Lower lobe of right lung (tissue), 2 donors: ENCODE measurements around the gene UBE2D1. TPM values are rescaled to one million over a fixed set of nuclear protein-coding genes. Genes with fewer than 3 reads are reported as not detected.

Experiments used
- ATAC-seq, 2 donors: fragments of 200-7000 bp; cut with Tn5 transposase; one replicate each; pipeline ENCODE4 v1.9.1; 2020 to 2022; ENCODE audit warnings: mild to moderate bottlenecking in 2 of 2, moderate library complexity in 2 of 2
- DNase-seq: peaks from one replicate; pipeline ENCODE4 v3.0.0-alpha.2; 2020
- H3K27ac ChIP-seq: fragments of 200-600 bp; one replicate; pipeline ENCODE4 v1.8.0; 2022
- H3K27me3 ChIP-seq: fragments of 200-600 bp; one replicate; pipeline ENCODE4 v1.8.0; 2022; ENCODE audit warnings: low read depth
- H3K36me3 ChIP-seq: fragments of 200-600 bp; one replicate; pipeline ENCODE4 v1.8.0; 2022; ENCODE audit warnings: mild to moderate bottlenecking
- H3K4me1 ChIP-seq: fragments of 200-600 bp; one replicate; pipeline ENCODE4 v1.8.0; 2022
- H3K4me3 ChIP-seq: fragments of 200-600 bp; one replicate; pipeline ENCODE4 v1.8.0; 2022; ENCODE audit warnings: mild to moderate bottlenecking
- H3K9me3 ChIP-seq: fragments of 200-600 bp; one replicate; pipeline ENCODE4 v1.8.0; 2022
- intact Hi-C: fragments of 100-400 bp; cut with DNase I; formaldehyde crosslinking; loops from one replicate; pipeline ENCODE4 v1.11.0; 2022
- total RNA-seq: library from RNA; stranded (reverse); fragmentation: NEBNext Ultra II Directional; extraction: Animal tissue kit (Norgen Biotek cat#: 25700); gene quantifications from one replicate; pipeline ENCODE4 v1.2.1, GENCODE V29; 2021
- TF ChIP-seq, protein P1 (sequence below): fragments of 200-600 bp; IDR thresholded peaks from one replicate; pipeline ENCODE4 v1.8.0; 2022; ENCODE audit warnings: antibody characterized with exemption, mild to moderate bottlenecking
- donor health status: DM: no; HTN: yes; CAD: no; lungs with severe emphysema.

Gene UBE2D1
- total RNA-seq, 1 donor from 2014 or later, result 22.9 TPM

DNA sequence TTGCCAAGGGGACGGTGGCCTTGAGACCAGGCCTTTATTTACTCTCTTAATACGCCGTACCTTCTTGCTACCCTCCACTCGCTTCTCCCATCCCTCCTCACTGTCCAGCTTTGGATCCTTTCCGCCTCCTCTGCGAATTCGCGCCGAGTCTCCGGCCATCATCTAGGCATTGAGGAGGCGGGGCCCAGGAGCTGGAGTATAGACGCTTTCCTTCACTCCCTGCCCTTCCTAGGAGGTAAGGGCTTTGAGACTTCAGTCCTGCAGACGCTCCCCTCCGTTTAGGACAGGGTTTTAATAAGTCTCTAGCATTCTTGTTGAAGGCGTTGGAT is 50.9 kb downstream of the UBE2D1 start:
- DNase-seq (peak; percentile 51), ATAC-seq (peak; percentile 3 to 31)
- Histone ChIP-seq H3K4me1 (peaks cover 16% of the 10 kb centered on the region), H3K9me3 (no peaks in the 10 kb centered on the region), H3K27me3 (no peaks in the 10 kb centered on the region), H3K4me3 (peak overlapping the region; percentile 90), H3K36me3 (peaks cover 33% of the 10 kb centered on the region), H3K27ac (peak overlapping the region; percentile 87)
- TF ChIP-seq, protein P1, sequence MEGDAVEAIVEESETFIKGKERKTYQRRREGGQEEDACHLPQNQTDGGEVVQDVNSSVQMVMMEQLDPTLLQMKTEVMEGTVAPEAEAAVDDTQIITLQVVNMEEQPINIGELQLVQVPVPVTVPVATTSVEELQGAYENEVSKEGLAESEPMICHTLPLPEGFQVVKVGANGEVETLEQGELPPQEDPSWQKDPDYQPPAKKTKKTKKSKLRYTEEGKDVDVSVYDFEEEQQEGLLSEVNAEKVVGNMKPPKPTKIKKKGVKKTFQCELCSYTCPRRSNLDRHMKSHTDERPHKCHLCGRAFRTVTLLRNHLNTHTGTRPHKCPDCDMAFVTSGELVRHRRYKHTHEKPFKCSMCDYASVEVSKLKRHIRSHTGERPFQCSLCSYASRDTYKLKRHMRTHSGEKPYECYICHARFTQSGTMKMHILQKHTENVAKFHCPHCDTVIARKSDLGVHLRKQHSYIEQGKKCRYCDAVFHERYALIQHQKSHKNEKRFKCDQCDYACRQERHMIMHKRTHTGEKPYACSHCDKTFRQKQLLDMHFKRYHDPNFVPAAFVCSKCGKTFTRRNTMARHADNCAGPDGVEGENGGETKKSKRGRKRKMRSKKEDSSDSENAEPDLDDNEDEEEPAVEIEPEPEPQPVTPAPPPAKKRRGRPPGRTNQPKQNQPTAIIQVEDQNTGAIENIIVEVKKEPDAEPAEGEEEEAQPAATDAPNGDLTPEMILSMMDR, result no peak
- intact Hi-C loops, result no loop called here

GRCh38 chr10:58389024-58389423 is 54.2 kb downstream of the UBE2D1 start:
- Histone ChIP-seq H3K4me1 (peaks cover 16% of the 10 kb centered on the region), H3K4me3 (no peak overlapping the region), H3K9me3 (no peaks in the 10 kb centered on the region), H3K36me3 (peaks cover 65% of the 10 kb centered on the region), H3K27me3 (no peaks in the 10 kb centered on the region), H3K27ac (no peak overlapping the region)
- TF ChIP-seq, protein P1, result no peak
- no peak for DNase-seq
- ATAC-seq, result no peak
- intact Hi-C loops, result no loop called here

- no peak overlapping the region for H3K4me3 ChIP-seq
- intact Hi-C loops, result no loop called here
- H3K27ac ChIP-seq, result no peak overlapping the region
- TF ChIP-seq, protein P1, result no peak
- no peaks in the 10 kb centered on the region for H3K9me3 ChIP-seq
- DNase-seq (no peak), ATAC-seq (no peak)
- no peaks in the 10 kb centered on the region for H3K27me3 ChIP-seq
- H3K4me1 ChIP-seq, result no peaks in the 10 kb centered on the region
- H3K36me3 ChIP-seq, result peaks cover 95% of the 10 kb centered on the region
Observed at GRCh38 chr10:58393317-58393716, 58.5 kb downstream of the UBE2D1 start.

GRCh38 chr10:58394471-58394870 is 59.7 kb downstream of the UBE2D1 start:
- ATAC-seq, result no peak
- no peaks in the 10 kb centered on the region for H3K9me3 ChIP-seq
- peaks cover 84% of the 10 kb centered on the region for H3K36me3 ChIP-seq
- TF ChIP-seq, protein P1, result no peak
- H3K4me1 ChIP-seq, result no peaks in the 10 kb centered on the region
- DNase-seq, result no peak
- no peak overlapping the region for H3K4me3 ChIP-seq
- no peak overlapping the region for H3K27ac ChIP-seq
- no peaks in the 10 kb centered on the region for H3K27me3 ChIP-seq
- intact Hi-C loops, result no loop called here

DNA sequence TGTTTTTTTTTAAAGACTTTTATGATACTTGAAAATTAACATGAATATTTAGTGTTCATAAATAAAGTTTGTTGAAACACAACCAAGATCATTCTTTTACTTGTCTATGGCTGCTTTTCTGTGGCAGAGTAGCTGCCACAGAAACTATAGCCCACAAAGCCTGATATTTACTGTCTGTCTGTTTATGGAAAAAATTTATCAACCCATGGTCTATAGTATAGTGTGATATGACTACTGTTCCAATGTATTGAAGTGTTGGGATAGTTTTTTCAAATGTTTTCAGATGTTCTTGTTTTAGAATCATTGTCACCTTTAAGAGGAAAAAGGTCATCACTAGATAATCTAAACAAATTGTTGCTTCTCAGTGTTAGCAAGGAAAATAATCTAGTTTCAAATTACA is 61.3 kb downstream of the UBE2D1 start:
- intact Hi-C loops, result no loop called here
- TF ChIP-seq, protein P1, result no peak

GRCh38 chr10:58397830-58398229 is 63.0 kb downstream of the UBE2D1 start:
- Histone ChIP-seq H3K9me3 (no peaks in the 10 kb centered on the region), H3K27me3 (no peaks in the 10 kb centered on the region), H3K27ac (no peak overlapping the region), H3K4me3 (no peak overlapping the region), H3K4me1 (no peaks in the 10 kb centered on the region), H3K36me3 (peaks cover 51% of the 10 kb centered on the region)
- DNase-seq (no peak), ATAC-seq (no peak)
- TF ChIP-seq, protein P1, result no peak
- intact Hi-C loops, result no loop called here

More for the DNA sequence above, 61.3 kb downstream of the UBE2D1 start:
- Histone ChIP-seq H3K27me3 (no peaks in the 10 kb centered on the region), H3K27ac (no peak overlapping the region), H3K4me1 (no peaks in the 10 kb centered on the region), H3K36me3 (peaks cover 68% of the 10 kb centered on the region), H3K9me3 (no peaks in the 10 kb centered on the region), H3K4me3 (no peak overlapping the region)
- ATAC-seq, result no peak
- DNase-seq, result no peak
